ENCODE data around the gene RAPGEFL1.

GRCh38 chr17:40191237-40192208 lies 14.3 kb downstream of the RAPGEFL1 start:
- no peak for TF ChIP-seq YY1 (IDR thresholded peaks at IDR 0.05; ENCODE audit: insufficient read depth, insufficient read length)
- TF ChIP-seq ZNF274 (IDR thresholded peaks at IDR 0.05; ENCODE audit: low read depth, low read length): no peak
